Measurements from ENCODE around the gene DAPK2.

- TF ChIP-seq ZC3H10 (CRISPR knock-in tag; IDR thresholded peaks at IDR 0.05) (no peak), RARB (CRISPR knock-in tag; IDR thresholded peaks at IDR 0.05) (no peak), ZNF70 (CRISPR knock-in tag; IDR thresholded peaks at IDR 0.05) (no peak), ISL1 (CRISPR knock-in tag; IDR thresholded peaks at IDR 0.05) (no peak), ZFP30 (CRISPR knock-in tag; IDR thresholded peaks at IDR 0.05) (no peak), CREB5 (CRISPR knock-in tag; IDR thresholded peaks at IDR 0.05; ENCODE audit: low read depth) (no peak), ARNTL (CRISPR knock-in tag; IDR thresholded peaks at IDR 0.05; ENCODE audit: borderline replicate concordance, low read depth) (no peak), GLIS3 (CRISPR knock-in tag; IDR thresholded peaks at IDR 0.05) (no peak), BACH2 (CRISPR knock-in tag; IDR thresholded peaks at IDR 0.05; ENCODE audit: borderline replicate concordance) (no peak)
Measured at GRCh38 chr15:64006642-64007041, 39.6 kb downstream of the DAPK2 start.
